ENCODE measurements around the gene UBE2J2.

The UBE2J2 gene

DNA sequence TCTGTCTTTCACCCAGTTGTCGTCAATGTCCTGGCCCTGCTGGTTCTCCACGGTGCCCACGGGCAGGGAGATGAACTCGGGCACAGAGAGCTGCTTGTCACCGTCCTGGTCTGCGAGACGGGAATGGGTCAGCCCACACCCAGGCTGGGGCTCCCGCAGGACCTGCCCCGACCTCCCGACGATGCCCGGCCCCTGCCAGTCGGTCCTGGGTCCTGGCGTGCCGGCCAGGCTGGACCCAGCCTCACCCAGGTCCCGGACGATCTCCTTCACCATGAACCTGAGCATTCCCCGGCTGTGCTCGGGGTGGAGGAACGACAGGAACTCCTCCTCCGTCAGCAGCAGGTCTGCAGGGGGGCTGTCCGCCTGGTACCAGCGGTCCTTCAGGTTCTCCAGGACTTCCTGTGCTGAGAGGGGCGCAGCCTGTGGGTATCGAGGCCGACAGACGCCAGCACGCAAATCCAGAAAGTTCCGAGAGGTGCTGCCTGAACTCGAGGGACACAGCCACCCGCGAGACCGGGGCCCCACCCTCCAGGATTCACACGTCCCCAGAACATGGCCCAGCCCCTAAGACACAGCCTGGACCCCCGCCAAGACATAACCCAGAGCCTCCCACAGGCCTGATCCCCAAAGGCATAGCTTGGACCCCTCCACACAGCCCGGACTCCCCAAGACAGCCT lies 55.0 kb downstream of the UBE2J2 start:
- H3K36me3 ChIP-seq (ENCODE audit: insufficient read depth, low read length): peaks cover 75% of the 10 kb centered on the region
- peaks cover 56% of the 10 kb centered on the region for H4K20me1 ChIP-seq (ENCODE audit: insufficient read depth, low read length)
- no peaks in the 10 kb centered on the region for H3K4me1 ChIP-seq (ENCODE audit: insufficient read depth, low read length)
- no peak overlapping the region for H2AFZ ChIP-seq (ENCODE audit: low read depth, low read length)
- H3K9ac ChIP-seq (ENCODE audit: low read depth, low read length): no peak overlapping the region
- H3K9me3 ChIP-seq (ENCODE audit: insufficient read depth, low read length, severe bottlenecking): no peaks in the 10 kb centered on the region
- DNase-seq (no peak), ATAC-seq (ENCODE audit: insufficient read depth, low read depth) (no peak)
- no peaks in the 10 kb centered on the region for H3K27me3 ChIP-seq (ENCODE audit: insufficient read depth, low read length, poor library complexity)
- H3K79me2 ChIP-seq (ENCODE audit: insufficient read depth, low read length): peaks cover 6% of the 10 kb centered on the region; the same call in 1 of the 2 replicates
- no peak overlapping the region for H3K4me3 ChIP-seq (ENCODE audit: low read depth in 1 of 2, low read length in 2 of 2)
- H3K4me2 ChIP-seq (ENCODE audit: insufficient read depth, low read length): no peak overlapping the region
- no peak overlapping the region for H3K27ac ChIP-seq (ENCODE audit: low read length)
- no peak for TF ChIP-seq EZH2 (IDR thresholded peaks at IDR 0.05; ENCODE audit: borderline replicate concordance, low read depth, low read length, severe bottlenecking)
- TF ChIP-seq, protein P1, sequence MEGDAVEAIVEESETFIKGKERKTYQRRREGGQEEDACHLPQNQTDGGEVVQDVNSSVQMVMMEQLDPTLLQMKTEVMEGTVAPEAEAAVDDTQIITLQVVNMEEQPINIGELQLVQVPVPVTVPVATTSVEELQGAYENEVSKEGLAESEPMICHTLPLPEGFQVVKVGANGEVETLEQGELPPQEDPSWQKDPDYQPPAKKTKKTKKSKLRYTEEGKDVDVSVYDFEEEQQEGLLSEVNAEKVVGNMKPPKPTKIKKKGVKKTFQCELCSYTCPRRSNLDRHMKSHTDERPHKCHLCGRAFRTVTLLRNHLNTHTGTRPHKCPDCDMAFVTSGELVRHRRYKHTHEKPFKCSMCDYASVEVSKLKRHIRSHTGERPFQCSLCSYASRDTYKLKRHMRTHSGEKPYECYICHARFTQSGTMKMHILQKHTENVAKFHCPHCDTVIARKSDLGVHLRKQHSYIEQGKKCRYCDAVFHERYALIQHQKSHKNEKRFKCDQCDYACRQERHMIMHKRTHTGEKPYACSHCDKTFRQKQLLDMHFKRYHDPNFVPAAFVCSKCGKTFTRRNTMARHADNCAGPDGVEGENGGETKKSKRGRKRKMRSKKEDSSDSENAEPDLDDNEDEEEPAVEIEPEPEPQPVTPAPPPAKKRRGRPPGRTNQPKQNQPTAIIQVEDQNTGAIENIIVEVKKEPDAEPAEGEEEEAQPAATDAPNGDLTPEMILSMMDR (IDR thresholded peaks at IDR 0.05; ENCODE audit: borderline replicate concordance, extremely low read depth, low read length, poor library complexity, severe bottlenecking): no peak

DNA sequence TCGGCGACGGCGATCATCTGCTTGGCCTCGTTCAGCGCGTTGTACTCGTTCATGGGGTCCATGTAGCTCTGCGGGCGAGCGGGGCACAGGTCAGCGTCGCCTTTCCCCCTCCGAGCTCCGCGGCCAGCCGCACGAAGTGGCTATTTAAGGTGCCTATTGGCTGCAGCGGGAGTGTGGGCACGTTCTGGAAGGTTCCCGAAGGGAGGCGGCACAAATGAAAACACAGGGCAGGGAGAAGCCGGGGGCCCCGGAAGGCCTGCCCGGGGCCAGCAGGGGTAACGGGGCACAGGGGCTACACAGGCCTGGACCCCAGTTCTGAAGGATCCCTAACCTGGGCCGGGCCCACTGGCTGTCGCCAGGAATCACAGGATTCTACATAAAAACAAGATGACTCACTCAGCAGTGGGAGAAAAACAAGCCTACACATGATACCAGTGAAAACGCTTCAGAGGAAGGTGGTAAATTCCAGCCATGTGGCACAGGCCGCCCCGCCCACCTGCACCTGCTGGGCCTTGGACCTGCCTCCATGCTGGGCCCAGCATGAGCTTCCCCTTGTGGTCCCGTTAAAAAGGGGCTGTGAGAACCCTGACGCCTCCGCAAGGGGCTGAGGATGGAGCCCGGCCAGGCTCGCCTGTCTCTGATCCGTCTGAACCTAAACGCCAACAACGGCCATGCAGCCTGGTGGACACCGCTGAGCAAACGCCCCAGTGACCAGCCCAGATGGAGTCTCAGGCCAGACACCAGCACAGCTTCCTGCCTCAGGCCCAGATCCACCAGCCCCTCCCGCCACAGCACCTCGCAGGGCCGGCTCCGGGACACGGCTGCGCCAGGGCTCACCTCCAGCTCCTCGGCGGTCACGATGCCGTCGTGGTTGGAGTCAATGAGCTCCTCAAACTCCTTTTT lies 55.8 kb downstream of the UBE2J2 start:
- Histone ChIP-seq H3K36me3 (ENCODE audit: insufficient read depth, low read length) (peaks cover 69% of the 10 kb centered on the region), H3K4me2 (ENCODE audit: insufficient read depth, low read length) (no peak overlapping the region), H3K9ac (ENCODE audit: low read depth, low read length) (no peak overlapping the region), H3K27ac (ENCODE audit: low read length) (no peak overlapping the region), H4K20me1 (ENCODE audit: insufficient read depth, low read length) (peaks cover 53% of the 10 kb centered on the region), H3K27me3 (ENCODE audit: insufficient read depth, low read length, poor library complexity) (no peaks in the 10 kb centered on the region), H2AFZ (ENCODE audit: low read depth, low read length) (no peak overlapping the region), H3K4me3 (ENCODE audit: low read depth in 1 of 2, low read length in 2 of 2) (no peak overlapping the region), H3K79me2 (ENCODE audit: insufficient read depth, low read length) (peaks cover 3% of the 10 kb centered on the region; the same call in 1 of the 2 replicates), H3K9me3 (ENCODE audit: insufficient read depth, low read length, severe bottlenecking) (no peaks in the 10 kb centered on the region), H3K4me1 (ENCODE audit: insufficient read depth, low read length) (peaks cover 3% of the 10 kb centered on the region; the same call in 1 of the 2 replicates)
- DNase-seq (no peak), ATAC-seq (ENCODE audit: insufficient read depth, low read depth) (no peak)
- TF ChIP-seq, protein P1 (IDR thresholded peaks at IDR 0.05; ENCODE audit: borderline replicate concordance, extremely low read depth, low read length, poor library complexity, severe bottlenecking): no peak
- TF ChIP-seq EZH2 (IDR thresholded peaks at IDR 0.05; ENCODE audit: borderline replicate concordance, low read depth, low read length, severe bottlenecking): no peak

DNA sequence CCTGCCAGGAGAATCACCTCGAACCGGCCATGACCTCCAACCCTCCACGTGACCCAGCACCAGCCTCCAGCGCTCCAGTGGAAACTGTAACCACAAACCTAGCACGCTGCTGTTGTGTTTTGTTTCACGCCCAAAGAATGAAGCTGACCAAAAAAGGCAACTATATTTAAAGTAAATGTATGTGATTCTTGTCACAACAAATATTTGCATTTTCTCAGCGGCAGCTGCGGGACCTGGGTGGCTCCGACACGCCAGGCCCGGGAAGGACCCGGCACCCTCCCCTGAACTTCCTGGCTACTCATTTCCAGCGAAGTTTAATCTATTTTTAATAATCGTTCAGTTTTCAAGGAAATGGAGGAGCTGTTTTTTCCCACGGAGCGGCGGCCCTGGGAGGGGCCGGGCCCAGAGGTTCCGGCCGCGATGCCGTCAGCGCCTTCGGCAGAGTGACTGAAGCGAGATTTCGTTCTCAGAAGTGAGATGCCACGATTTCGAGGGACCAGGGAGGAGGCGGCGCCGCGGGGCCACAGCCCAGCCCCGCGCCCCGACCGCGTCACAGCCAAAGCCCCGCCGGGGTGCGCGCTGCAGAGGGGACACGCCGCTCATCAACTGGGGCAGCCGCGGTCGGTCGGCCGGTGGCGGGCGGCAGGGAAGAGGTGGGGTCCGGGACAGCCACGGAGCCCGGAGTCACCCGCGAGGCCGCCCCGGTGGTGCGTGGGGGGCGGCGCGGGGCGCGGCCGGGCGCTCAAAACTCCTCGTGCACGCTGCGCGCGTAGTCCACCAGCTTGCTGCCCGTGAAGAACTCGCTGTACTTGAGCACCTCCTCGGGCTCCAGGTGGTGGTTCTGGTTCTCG lies 56.7 kb downstream of the UBE2J2 start:
- DNase-seq (no peak), ATAC-seq (ENCODE audit: insufficient read depth, low read depth) (no peak)
- no peak overlapping the region for H3K9ac ChIP-seq (ENCODE audit: low read depth, low read length)
- H2AFZ ChIP-seq (ENCODE audit: low read depth, low read length): no peak overlapping the region
- no peak overlapping the region for H3K27ac ChIP-seq (ENCODE audit: low read length)
- TF ChIP-seq EZH2 (IDR thresholded peaks at IDR 0.05; ENCODE audit: borderline replicate concordance, low read depth, low read length, severe bottlenecking): no peak
- TF ChIP-seq, protein P1 (IDR thresholded peaks at IDR 0.05; ENCODE audit: borderline replicate concordance, extremely low read depth, low read length, poor library complexity, severe bottlenecking): no peak
- H3K4me1 ChIP-seq (ENCODE audit: insufficient read depth, low read length): peaks cover 3% of the 10 kb centered on the region; the same call in 1 of the 2 replicates
- no peaks in the 10 kb centered on the region for H3K27me3 ChIP-seq (ENCODE audit: insufficient read depth, low read length, poor library complexity)
- no peak overlapping the region for H3K4me2 ChIP-seq (ENCODE audit: insufficient read depth, low read length)
- H3K9me3 ChIP-seq (ENCODE audit: insufficient read depth, low read length, severe bottlenecking): no peaks in the 10 kb centered on the region
- H3K4me3 ChIP-seq (ENCODE audit: low read depth in 1 of 2, low read length in 2 of 2): no peak overlapping the region
- no peaks in the 10 kb centered on the region for H3K79me2 ChIP-seq (ENCODE audit: insufficient read depth, low read length)
- H4K20me1 ChIP-seq (ENCODE audit: insufficient read depth, low read length): peaks cover 48% of the 10 kb centered on the region
- peaks cover 60% of the 10 kb centered on the region for H3K36me3 ChIP-seq (ENCODE audit: insufficient read depth, low read length)

All from DND-41 (cell line).